HG03135 (cell line): Measurements from ENCODE around the gene BID.

Experiments
- ATAC-seq: cut with Tn5 transposase; IDR thresholded peaks from one replicate; pipeline ENCODE4 v1.9.1; 2021; ENCODE audit warnings: mild to moderate bottlenecking, moderate library complexity; ENCODE audit not compliant: unreplicated experiment

Gene BID

GRCh38 chr22:17774206-17774925 lies at the start of gene BID:
TSS of gene BID (minus strand) at chr22:17774469. CDS start at chr22:17750116, 24,353 bp downstream.
- ATAC-seq: peak; percentile 27

GRCh38 chr22:17823964-17824363 lies 49.7 kb upstream of the BID start:
- no peak for ATAC-seq

- no peak for ATAC-seq
Measured at GRCh38 chr22:17823226-17823625, 49.0 kb upstream of the BID start.

- ATAC-seq: no peak
Measured at GRCh38 chr22:17822087-17822486, 47.8 kb upstream of the BID start.

GRCh38 chr22:17820879-17821439 lies 46.7 kb upstream of the BID start:
- no peak for ATAC-seq

DNA sequence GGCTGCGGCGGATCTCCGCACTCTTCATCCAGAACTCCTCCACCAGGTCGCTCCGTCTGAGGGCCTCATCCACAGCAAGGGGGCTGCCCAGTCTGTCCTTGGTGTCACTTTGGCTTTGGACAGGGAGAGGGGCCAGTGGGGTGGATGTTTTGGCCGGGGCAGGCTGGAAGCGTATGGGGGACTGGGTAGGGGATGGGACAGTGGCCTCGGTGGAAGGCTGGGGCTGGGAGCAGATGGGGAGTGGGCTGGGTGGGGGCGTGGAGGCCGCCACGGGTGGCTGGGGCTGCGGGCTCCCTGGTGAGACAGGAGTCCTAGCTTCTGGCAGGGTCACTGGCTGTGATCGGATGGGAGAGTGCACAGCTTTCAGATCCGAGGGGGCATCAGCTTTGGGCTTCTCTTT lies 44.4 kb upstream of the BID start:
- no peak for ATAC-seq

DNA sequence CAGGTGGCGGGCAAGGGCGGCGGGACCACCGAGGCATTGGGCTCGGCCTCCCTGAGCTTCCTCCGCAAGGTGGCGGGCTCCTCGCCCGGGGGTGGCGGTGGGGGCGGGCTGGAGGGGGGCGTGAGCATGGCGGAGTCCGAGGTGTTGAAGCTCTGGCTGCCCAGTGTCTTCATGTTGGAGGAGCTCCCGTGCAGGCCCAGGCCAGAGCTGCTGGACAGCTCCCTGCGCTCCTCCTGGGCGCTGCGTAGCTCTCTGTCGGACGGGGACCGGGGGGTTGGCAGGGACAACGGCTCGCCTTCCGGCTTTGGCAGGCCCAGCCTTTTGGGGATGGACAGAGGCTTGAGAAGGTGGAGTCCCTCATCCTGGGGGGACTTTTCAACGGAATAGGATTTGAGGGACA lies 43.9 kb upstream of the BID start:
- no peak for ATAC-seq

- no peak for ATAC-seq
Measured at GRCh38 chr22:17817511-17818065, 43.3 kb upstream of the BID start.

DNA sequence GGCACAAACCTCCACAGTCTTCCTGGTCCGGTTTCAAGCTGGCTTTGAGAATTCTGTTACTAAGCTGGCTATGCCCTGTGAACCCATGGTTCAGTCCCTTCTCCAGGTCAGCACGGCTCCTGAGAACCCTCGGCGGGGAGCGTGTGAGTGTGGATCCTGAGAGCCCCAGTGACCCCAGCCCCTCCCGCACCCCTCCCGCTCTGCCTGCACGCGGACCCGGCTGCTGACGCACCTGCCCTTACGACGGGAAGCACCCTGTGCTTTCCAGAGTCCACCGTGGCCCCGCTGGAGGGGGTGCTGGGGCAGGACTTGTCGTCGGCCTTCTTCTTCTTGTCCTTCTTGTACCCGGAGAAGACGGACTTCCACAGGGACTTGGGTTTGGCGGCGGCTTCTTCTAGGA lies 42.8 kb upstream of the BID start:
- no peak for ATAC-seq

DNA sequence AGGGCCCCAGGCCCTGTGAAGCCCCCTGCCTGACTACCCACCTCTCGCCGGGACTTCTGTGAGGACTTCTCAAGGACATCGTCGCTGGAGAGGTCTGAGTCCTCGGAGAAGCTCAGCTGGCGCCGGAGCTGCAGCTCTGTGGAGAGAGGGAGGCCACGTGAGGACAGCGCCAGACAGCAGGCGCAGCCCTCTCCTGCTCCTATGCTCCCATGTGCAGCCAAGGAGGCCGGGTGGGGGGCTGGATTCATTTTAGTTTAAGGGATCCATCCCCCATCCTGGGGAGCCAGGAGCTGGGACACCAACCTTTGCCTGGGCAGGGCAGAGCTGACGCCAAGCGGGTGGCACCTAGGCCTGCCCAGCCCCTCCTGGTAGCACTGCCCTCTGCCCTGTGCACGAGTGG lies 42.4 kb upstream of the BID start:
- no peak for ATAC-seq

GRCh38 chr22:17815703-17816254 lies 41.5 kb upstream of the BID start:
- ATAC-seq: no peak

DNA sequence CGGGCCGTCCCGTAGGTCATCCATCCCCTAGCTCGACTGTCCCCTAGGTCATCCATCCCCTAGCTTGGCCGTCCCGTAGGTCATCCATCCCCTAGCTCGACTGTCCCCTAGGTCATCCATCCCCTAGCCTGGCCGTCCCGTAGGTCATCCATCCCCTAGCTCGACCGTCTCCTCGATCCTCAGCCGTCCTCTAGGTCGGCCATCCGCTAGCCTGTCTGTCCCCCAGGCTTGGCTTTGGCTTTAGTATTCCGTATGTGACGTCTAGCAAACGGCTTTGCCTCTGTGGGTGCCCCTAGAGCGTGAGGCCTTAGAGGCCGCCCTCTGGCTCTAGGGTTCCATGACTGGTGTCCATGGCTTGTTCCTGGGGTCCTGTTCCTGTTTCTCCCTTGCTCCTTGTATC lies 40.6 kb upstream of the BID start:
- no peak for ATAC-seq

DNA sequence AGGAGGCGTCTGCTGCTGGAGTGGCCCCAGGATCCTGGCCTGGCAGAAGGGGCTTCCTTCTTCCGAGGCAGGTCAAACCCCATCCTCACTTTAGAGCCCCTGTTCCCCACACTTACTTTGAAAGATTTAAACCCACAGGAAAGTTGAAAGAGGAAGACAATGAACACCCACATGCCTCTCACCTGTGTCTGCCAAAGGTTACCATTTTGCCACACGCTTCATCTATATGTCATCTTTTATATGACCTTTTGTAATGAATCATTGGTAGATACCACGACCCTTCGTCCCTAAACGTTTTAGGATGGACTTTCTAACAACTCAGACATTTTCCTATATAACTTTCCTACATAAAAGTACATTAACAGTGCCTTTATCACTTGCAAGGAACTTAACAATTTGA lies 39.8 kb upstream of the BID start:
- no peak for ATAC-seq

- ATAC-seq: no peak
Measured at GRCh38 chr22:17811119-17811518, 36.9 kb upstream of the BID start.

- no peak for ATAC-seq
Measured at GRCh38 chr22:17810570-17811116, 36.4 kb upstream of the BID start.

- ATAC-seq: no peak
Measured at GRCh38 chr22:17808693-17809403, 34.6 kb upstream of the BID start.

- ATAC-seq: no peak
Measured at GRCh38 chr22:17807578-17808410, 33.5 kb upstream of the BID start.

GRCh38 chr22:17807086-17807485 lies 32.8 kb upstream of the BID start:
- no peak for ATAC-seq

- ATAC-seq: no peak
Measured at GRCh38 chr22:17806437-17806836, 32.2 kb upstream of the BID start.

- no peak for ATAC-seq
Measured at GRCh38 chr22:17804331-17805080, 30.2 kb upstream of the BID start.
